Fibroblast of mammary gland (primary cell): ENCODE measurements around the gene CHST5.

Experiments used
- DNase-seq: peaks from one replicate; pipeline ENCODE4 v3.0.0-alpha.2; 2010; ENCODE audit warnings: low read depth
- H3K4me3 ChIP-seq: 2 replicates; pipeline ENCODE4 v1.5.1; 2011; ENCODE audit warnings: low read depth, mild to moderate bottlenecking, low read length, moderate library complexity; ENCODE audit not compliant: control insufficient read depth
- TF ChIP-seq, protein P1 (sequence below): conservative IDR thresholded peaks from 2 replicates; pipeline ENCODE4 v1.5.1; 2011; ENCODE audit warnings: low read depth, low read length, inconsistent platforms; ENCODE audit not compliant: control insufficient read depth, insufficient read depth

CHST5 gene

DNA sequence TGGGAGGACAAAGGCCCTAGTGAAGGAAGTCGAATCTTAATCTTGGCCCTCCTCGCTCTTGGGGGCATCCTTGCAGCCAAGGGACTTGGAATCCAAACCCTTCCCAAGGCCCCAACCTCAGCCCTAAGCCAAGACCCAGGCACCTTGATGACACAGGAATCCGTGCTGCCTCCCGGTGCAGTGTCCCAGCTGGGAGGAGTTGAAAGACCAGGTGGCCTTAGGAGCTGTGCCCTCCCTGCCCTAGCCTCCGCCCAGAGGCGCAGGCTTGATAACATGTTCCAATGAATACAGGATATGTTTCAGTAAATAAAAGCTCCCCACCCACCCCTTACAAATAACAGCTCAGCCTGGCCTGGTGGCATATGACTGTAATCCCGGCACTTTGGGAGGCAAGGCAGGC lies at the start of gene CHST5:
Gene CHST5 (minus strand): TSS at position 208 of the 400 bp plus-strand sequence. CDS start 5,724 bp downstream, outside the sequence.
- no peak within 1 kb of the TSS for H3K4me3 ChIP-seq
- DNase-seq: no peak
- TF ChIP-seq, protein P1, sequence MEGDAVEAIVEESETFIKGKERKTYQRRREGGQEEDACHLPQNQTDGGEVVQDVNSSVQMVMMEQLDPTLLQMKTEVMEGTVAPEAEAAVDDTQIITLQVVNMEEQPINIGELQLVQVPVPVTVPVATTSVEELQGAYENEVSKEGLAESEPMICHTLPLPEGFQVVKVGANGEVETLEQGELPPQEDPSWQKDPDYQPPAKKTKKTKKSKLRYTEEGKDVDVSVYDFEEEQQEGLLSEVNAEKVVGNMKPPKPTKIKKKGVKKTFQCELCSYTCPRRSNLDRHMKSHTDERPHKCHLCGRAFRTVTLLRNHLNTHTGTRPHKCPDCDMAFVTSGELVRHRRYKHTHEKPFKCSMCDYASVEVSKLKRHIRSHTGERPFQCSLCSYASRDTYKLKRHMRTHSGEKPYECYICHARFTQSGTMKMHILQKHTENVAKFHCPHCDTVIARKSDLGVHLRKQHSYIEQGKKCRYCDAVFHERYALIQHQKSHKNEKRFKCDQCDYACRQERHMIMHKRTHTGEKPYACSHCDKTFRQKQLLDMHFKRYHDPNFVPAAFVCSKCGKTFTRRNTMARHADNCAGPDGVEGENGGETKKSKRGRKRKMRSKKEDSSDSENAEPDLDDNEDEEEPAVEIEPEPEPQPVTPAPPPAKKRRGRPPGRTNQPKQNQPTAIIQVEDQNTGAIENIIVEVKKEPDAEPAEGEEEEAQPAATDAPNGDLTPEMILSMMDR: no peak

DNA sequence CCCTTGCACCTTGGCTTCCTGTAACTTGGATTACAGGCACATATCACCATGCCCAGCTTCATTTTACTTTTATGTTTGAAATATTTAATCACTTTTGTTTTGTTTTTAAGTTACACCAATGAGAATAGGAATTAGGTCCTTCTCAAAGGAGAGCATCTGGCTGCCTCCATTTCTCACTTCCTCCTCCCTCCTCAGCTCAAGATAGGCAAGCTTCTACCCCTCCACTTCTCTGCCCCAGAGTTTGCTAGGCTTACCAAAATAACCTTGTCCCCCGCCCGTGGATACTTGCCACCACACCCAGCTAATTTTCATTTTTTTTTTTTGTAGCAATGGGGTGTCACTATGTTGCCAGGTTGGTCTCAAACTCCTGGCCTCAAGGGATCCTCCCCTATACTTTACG lies 48.2 kb upstream of the CHST5 start:
- H3K4me3 ChIP-seq: no peak overlapping the region
- DNase-seq: no peak
- TF ChIP-seq, protein P1: no peak

DNA sequence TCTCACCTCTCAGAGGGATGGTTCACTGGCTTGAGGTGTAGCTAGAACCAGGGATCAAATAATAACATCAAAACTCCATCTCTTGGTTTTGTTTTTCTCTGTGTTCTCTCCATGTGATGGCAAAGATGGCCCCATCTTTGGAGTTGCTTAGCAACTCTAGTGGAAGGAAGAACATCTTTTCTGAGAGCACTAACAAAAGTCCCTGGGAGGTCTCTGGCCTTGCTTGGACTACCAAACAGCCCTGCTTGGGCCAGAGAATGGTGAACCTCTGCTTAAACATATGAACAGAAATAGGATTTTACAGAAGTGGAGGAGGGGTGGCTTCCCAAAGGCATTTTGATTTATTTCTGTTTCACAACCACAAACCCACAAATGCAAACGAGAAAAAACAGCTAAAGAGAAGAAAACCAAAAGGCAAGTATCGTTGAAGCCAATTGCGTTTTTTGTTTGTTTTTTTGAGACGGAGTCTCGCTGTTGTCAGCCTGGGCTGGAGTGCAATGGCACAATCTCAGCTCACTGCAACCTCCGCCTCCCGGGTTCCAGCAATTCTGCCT lies 43.5 kb upstream of the CHST5 start:
- H3K4me3 ChIP-seq: no peak overlapping the region
- TF ChIP-seq, protein P1: no peak
- DNase-seq: no peak

DNA sequence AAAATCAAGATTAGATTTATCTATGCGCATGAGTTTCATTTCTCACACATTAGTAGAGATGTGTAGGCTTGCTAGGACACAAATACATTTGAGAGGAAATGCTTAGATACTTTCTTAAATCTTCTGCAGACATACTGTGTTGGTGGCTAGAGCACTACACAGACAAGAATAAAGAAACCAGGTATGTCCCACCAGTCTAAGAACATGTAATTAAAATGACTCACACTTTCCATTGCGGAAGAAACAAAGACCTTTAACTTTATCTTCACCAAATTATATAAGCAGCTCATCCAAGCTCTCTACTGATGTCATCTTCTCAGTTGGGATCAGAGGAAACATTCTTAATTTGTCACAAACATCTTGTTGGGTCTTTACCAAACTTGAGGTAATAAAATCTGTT lies 42.8 kb upstream of the CHST5 start:
- peak; percentile 11 for DNase-seq
- no peak overlapping the region for H3K4me3 ChIP-seq
- TF ChIP-seq, protein P1: no peak

DNA sequence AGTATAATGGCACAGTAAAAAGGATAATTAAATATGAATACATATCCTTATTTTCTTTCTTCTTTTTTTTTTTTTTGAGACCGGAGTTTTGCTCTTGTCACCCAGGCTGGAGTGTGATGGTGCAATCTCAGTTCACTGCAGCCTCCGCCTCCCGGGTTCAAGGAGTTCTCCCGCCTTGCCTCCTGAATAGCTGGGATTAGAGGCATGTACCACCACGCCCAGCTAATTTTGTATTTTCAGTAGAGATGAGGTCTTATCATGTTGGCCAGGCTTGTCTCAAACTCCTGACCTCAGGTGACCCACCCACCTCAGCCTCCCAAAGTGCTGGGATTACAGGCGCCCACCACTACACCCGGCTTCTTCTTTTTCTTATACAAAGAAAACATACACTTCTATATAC lies 42.3 kb upstream of the CHST5 start:
- DNase-seq: no peak
- H3K4me3 ChIP-seq: no peak overlapping the region
- TF ChIP-seq, protein P1: no peak

DNA sequence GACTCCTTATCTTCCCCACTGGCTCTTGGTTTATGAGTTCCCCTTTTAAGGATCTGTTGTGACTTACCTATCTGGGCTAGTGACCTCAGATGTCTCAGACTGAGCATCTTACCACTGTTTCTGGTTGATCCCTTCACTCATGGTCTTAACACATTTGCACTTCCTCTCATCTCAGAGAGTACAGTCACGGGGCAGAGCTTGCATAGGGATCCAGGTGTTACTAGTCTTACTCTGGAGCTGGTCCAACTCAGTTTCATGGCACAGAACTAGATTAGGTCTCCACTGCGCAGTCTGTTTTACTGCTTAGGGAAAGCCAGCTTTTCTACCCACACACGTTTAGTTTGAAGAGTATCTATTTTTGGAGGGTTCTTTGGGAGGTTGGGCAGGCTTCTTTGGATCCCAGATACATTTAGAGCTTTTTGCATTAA lies 40.5 kb upstream of the CHST5 start:
- DNase-seq: no peak
- no peak overlapping the region for H3K4me3 ChIP-seq
- TF ChIP-seq, protein P1: no peak

DNA sequence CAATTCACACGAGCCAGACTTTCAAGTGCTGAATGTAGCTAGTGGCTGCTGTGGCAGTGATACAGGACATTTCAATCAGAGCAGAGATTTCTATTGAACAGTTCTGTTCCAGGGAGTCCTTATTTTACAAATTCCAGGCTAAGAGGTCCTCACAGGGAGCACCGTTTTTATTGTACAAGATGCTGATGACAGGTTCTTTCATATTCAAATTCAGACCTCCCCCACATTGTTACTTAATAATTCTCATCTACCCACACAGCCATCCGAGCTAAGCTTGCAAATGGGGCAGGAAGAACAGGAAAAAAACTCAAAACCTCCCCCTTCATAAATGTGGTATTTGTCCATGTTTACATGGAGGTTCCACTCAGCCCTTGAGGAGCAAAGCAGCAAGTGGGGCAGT lies 40.0 kb upstream of the CHST5 start:
- H3K4me3 ChIP-seq: no peak overlapping the region
- TF ChIP-seq, protein P1: no peak
- DNase-seq: no peak
